Brain microvascular endothelial cell (primary cell): Measurements from ENCODE around the gene NUMBL.
A peak's percentile ranks its signal among the peaks of the same experiment; 100 is the strongest.

ENCODE experiments used
- DNase-seq: peaks from one replicate; pipeline ENCODE4 v3.0.0-alpha.2; 2020
- H3K27ac ChIP-seq: fragments of 250-450 bp; sonication (Bioruptor Pico); 2 replicates; pipeline ENCODE4 v1.5.1; 2020; ENCODE audit warnings: mild to moderate bottlenecking, moderate library complexity
- H3K27me3 ChIP-seq: fragments of 250-450 bp; sonication (Bioruptor Pico); replicated peaks from 2 replicates; pipeline ENCODE4 v1.5.1; 2020; ENCODE audit warnings: mild to moderate bottlenecking
- H3K36me3 ChIP-seq: fragments of 250-450 bp; sonication (Bioruptor Pico); replicated peaks from 2 replicates; pipeline ENCODE4 v1.5.1; 2020; ENCODE audit warnings: mild to moderate bottlenecking
- H3K4me3 ChIP-seq: 2 replicates; pipeline ENCODE4 v1.5.1; 2011; ENCODE audit warnings: low read depth, mild to moderate bottlenecking, control low read depth, low read length, moderate library complexity
- in situ Hi-C: cut with HindIII; loops from 2 replicates; pipeline ENCODE4 v1.10.0; 2017; ENCODE audit warnings: low sequenced_read_pairs, low pct_ligation_motif_present
- TF ChIP-seq, protein P1 (sequence below): IDR thresholded peaks from 2 replicates; pipeline ENCODE4 v1.5.1; 2011; ENCODE audit warnings: low read depth, mild to moderate bottlenecking, moderate library complexity, low read length, control low read depth, inconsistent platforms; ENCODE audit errors: missing control alignments

NUMBL gene

GRCh38 chr19:40646743-40647254 lies 43.7 kb downstream of the NUMBL start:
- H3K4me3 ChIP-seq: no peak overlapping the region
- TF ChIP-seq, protein P1, sequence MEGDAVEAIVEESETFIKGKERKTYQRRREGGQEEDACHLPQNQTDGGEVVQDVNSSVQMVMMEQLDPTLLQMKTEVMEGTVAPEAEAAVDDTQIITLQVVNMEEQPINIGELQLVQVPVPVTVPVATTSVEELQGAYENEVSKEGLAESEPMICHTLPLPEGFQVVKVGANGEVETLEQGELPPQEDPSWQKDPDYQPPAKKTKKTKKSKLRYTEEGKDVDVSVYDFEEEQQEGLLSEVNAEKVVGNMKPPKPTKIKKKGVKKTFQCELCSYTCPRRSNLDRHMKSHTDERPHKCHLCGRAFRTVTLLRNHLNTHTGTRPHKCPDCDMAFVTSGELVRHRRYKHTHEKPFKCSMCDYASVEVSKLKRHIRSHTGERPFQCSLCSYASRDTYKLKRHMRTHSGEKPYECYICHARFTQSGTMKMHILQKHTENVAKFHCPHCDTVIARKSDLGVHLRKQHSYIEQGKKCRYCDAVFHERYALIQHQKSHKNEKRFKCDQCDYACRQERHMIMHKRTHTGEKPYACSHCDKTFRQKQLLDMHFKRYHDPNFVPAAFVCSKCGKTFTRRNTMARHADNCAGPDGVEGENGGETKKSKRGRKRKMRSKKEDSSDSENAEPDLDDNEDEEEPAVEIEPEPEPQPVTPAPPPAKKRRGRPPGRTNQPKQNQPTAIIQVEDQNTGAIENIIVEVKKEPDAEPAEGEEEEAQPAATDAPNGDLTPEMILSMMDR: no peak
- H3K27me3 ChIP-seq: no peaks in the 10 kb centered on the region

GRCh38 chr19:40642757-40643305 lies 47.6 kb downstream of the NUMBL start:
- Histone ChIP-seq H3K27me3 (no peaks in the 10 kb centered on the region), H3K27ac (no peak overlapping the region), H3K36me3 (no peaks in the 10 kb centered on the region), H3K4me3 (no peak overlapping the region)
- no peak for DNase-seq
- in situ Hi-C loops: no loop called here
- TF ChIP-seq, protein P1: no peak

More at GRCh38 chr19:40646743-40647254, 43.7 kb downstream of the NUMBL start:
- Histone ChIP-seq H3K36me3 (no peaks in the 10 kb centered on the region), H3K27ac (peak overlapping the region; percentile 84)
- in situ Hi-C loops: no loop called here
- no peak for DNase-seq

GRCh38 chr19:40642051-40642706 lies 48.3 kb downstream of the NUMBL start:
- DNase-seq: no peak
- no peaks in the 10 kb centered on the region for H3K36me3 ChIP-seq
- H3K4me3 ChIP-seq: no peak overlapping the region
- no peak overlapping the region for H3K27ac ChIP-seq
- TF ChIP-seq, protein P1: no peak
- H3K27me3 ChIP-seq: no peaks in the 10 kb centered on the region
- in situ Hi-C loops: no loop called here

GRCh38 chr19:40641281-40641680 lies 49.2 kb downstream of the NUMBL start:
- H3K36me3 ChIP-seq: no peaks in the 10 kb centered on the region
- no peak overlapping the region for H3K4me3 ChIP-seq
- TF ChIP-seq, protein P1: no peak
- H3K27ac ChIP-seq: no peak overlapping the region
- in situ Hi-C loops: no loop called here
- H3K27me3 ChIP-seq: no peaks in the 10 kb centered on the region
- no peak for DNase-seq

DNA sequence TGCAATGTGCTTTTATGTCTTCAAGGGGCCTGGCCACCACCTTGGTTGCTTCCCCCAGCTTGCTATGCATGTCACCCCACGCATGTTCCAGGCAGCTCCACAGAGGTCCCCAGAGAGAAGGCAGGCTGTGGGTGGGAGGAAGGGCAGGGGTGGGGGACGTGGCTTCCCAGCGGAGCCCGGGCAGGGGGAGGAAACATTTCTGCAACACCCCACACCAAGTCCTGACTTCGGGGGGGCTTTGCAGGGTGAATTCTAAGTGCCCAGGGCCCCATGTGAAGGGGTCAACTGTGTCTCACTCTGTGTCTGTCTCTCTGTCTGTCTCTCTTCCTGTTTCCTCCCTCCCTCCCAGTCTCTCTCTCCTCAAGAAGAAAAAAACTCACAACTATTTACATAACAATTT lies 49.7 kb downstream of the NUMBL start:
- Histone ChIP-seq H3K27ac (peak overlapping the region; percentile 51), H3K36me3 (no peaks in the 10 kb centered on the region), H3K4me3 (no peak overlapping the region), H3K27me3 (no peaks in the 10 kb centered on the region)
- in situ Hi-C loops: no loop called here
- peak; percentile 18 for DNase-seq
- TF ChIP-seq, protein P1: no peak
